Lower leg skin (tissue), 3 donors: Measurements from ENCODE around the gene PSMC1.

Experiments
- CTCF ChIP-seq, 3 donors: fragments of 450-650 bp; IDR thresholded peaks; one replicate each; pipeline ENCODE4 v1.5.1; 2016; ENCODE audit warnings: antibody characterized with exemption in 3 of 3, mild to moderate bottlenecking in 3 of 3, moderate library complexity in 2 of 3
- POLR2A ChIP-seq, 2 donors: fragments of 450-650 bp; IDR thresholded peaks; one replicate each; pipeline ENCODE4 v1.6.1; 2016 to 2017; ENCODE audit warnings: antibody characterized with exemption in 2 of 2, mild to moderate bottlenecking in 1 of 2, moderate library complexity in 1 of 2

GRCh38 chr14:90302529-90303303 is 46.4 kb downstream of the PSMC1 start:
- TF ChIP-seq CTCF (IDR thresholded peaks at IDR 0.05): no peak
- no peak for TF ChIP-seq POLR2A (IDR thresholded peaks at IDR 0.05)
